Adrenal gland (tissue), 12 donors: ENCODE results near the gene SLC7A6OS. TPM values are rescaled to one million over a fixed set of nuclear protein-coding genes. Genes with fewer than 3 reads are reported as not detected.
A peak's percentile ranks its signal among the peaks of the same experiment; 100 is the strongest.

ENCODE experiments used
- DNase-seq, 7 donors: peaks; one replicate each; pipeline ENCODE4 v3.0.0-alpha.2; 2019 to 2020
- H3K27ac ChIP-seq, 5 donors: fragments of 200-600 bp; sonication (generic) in 4 of 5; 1 replicate in 3 of 5; 2 replicates in 2 of 5; pipeline versions ENCODE4 v1.5.1 to v1.8.0; 2016 to 2020; ENCODE audit warnings: mild to moderate bottlenecking in 1 of 5
- H3K27me3 ChIP-seq: fragments of 200-600 bp; 2 replicates; pipeline ENCODE4 v1.8.0; 2021
- H3K36me3 ChIP-seq, 2 donors: fragments of 200-600 bp; replicated peaks in 1 of 2; 1 replicate in 1 of 2; 2 replicates in 1 of 2; pipeline versions ENCODE4 v1.5.1 to v1.8.0; 2018 to 2022
- H3K4me1 ChIP-seq, 2 donors: fragments of 200-600 bp; replicated peaks in 1 of 2; 1 replicate in 1 of 2; 2 replicates in 1 of 2; pipeline versions ENCODE4 v1.5.1 to v1.8.0; 2018 to 2021
- H3K4me3 ChIP-seq, 4 donors: fragments of 200-600 bp; sonication (generic) in 3 of 4; one replicate each; pipeline ENCODE4 v1.5.1; 2016 to 2018
- H3K9me3 ChIP-seq, 3 donors: fragments of 200-600 bp; sonication (generic) in 1 of 3; replicated peaks in 1 of 3; 1 replicate in 2 of 3; 2 replicates in 1 of 3; pipeline versions ENCODE4 v1.5.1 to v1.8.0; 2016 to 2021
- POLR2A ChIP-seq, 2 donors: fragments of 450-650 bp; IDR thresholded peaks; one replicate each; pipeline ENCODE4 v1.6.1; 2017; ENCODE audit warnings: antibody characterized with exemption in 2 of 2, mild to moderate bottlenecking in 2 of 2, moderate library complexity in 1 of 2
- WGBS, 4 donors: extraction: QIAGEN DNeasy Blood & Tissue Kit in 2 of 4; methylation state at CpG; one replicate each; pipeline versions ENCODE4 v1.1.5 to v1.1.7; 2013 to 2017; 5-methylcytosine and 5-hydroxymethylcytosine counted together
- intact Hi-C, 2 donors: fragments of 100-400 bp; cut with DNase I; formaldehyde crosslinking; loops; one replicate each; pipeline versions ENCODE4 v1.14.1 to v1.15.0; 2022 to 2023
- polyA plus RNA-seq, 3 donors: library from polyadenylated mRNA; stranded (reverse); fragments of 200-250 nt in 2 of 3; fragments of 350-450 nt in 1 of 3; fragmentation: Illumina TruSeq in 1 of 3; extraction: RNeasy Lipid Tissue Mini Kit (QIAGEN cat#74804) in 1 of 3; gene quantifications; one replicate each; pipeline ENCODE4 v1.2.3, GENCODE V29; 2013 to 2014
- total RNA-seq, 9 donors: library from RNA; depleted of rRNA in 4 of 9; stranded (reverse); fragments of >200 nt in 4 of 9; fragments of 120-200 nt in 1 of 9; fragmentation: NEBNext Ultra II Directional in 1 of 9; extraction: Animal tissue kit (Norgen Biotek cat#: 25700) in 1 of 9; gene quantifications; one replicate each; pipeline versions ENCODE4 v1.1.0 to v1.2.4, GENCODE V29; 2013 to 2023
- TF ChIP-seq, protein P1 (sequence below), 6 experiments: fragments of 450-650 bp in 4 of 6; fragments of 200-600 bp in 2 of 6; sonication (generic) in 1 of 6; IDR thresholded peaks; 1 replicate in 5 of 6; 2 replicates in 1 of 6; pipeline versions ENCODE4 v1.5.1 to v1.8.0; 2016 to 2021; ENCODE audit warnings: antibody characterized with exemption in 6 of 6, mild to moderate bottlenecking in 2 of 6, moderate library complexity in 1 of 6
- donor health status: healthy with polysubstance abuse.
- donor health status: Bipolar disorder and iron deficiency.
- donor health status: DM: yes; HTN: yes; CAD: no.
- donor health status: DM: no; HTN: no; CAD: no.
- donor health status: DM: no; HTN: no; CAD: no.
- donor health status: DM: yes; HTN: yes; CAD: no.

The SLC7A6OS gene
- total and polyA plus RNA-seq, 12 donors = 5.7 to 18.6 (median 13.8) TPM

DNA sequence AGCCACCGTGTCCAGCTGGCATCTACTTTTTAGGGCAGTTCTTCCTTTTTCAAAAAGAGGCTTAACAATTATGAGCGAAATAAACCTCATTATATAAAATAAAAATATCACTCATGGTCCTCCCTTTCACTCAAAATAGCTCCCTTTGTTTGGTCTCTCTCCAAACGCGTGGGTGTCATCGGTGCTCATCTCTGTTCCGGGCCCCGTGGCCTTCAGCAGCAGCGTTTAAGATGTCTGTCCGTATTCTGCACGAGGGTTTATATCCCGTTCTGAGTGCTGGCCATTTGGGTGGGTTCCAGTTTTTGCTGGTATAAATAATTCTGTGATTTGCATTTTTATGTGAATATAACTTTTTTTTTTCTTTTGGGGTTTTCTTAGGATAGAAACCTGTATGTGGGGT lies 33.5 kb upstream of the SLC7A6OS start:
- 32 to 52% (median 40%) methylated on average over 11 of the region's 11 CpGs for WGBS, 4 donors
- peak in 2 of 7 donors; percentile 40 to 53 for DNase-seq
- H3K4me3 ChIP-seq = no peak overlapping the region
- no peaks in the 10 kb centered on the region for H3K27me3 ChIP-seq
- intact Hi-C loops = no loop called here
- peaks cover 0 to 60% of the 10 kb centered on the region in 2 donors for H3K36me3 ChIP-seq
- no peak for TF ChIP-seq POLR2A (IDR thresholded peaks at IDR 0.05)
- TF ChIP-seq, protein P1, sequence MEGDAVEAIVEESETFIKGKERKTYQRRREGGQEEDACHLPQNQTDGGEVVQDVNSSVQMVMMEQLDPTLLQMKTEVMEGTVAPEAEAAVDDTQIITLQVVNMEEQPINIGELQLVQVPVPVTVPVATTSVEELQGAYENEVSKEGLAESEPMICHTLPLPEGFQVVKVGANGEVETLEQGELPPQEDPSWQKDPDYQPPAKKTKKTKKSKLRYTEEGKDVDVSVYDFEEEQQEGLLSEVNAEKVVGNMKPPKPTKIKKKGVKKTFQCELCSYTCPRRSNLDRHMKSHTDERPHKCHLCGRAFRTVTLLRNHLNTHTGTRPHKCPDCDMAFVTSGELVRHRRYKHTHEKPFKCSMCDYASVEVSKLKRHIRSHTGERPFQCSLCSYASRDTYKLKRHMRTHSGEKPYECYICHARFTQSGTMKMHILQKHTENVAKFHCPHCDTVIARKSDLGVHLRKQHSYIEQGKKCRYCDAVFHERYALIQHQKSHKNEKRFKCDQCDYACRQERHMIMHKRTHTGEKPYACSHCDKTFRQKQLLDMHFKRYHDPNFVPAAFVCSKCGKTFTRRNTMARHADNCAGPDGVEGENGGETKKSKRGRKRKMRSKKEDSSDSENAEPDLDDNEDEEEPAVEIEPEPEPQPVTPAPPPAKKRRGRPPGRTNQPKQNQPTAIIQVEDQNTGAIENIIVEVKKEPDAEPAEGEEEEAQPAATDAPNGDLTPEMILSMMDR (IDR thresholded peaks at IDR 0.05) = no peak
- no peaks in the 10 kb centered on the region for H3K9me3 ChIP-seq
- H3K27ac ChIP-seq = no peak overlapping the region
- H3K4me1 ChIP-seq = peaks cover 9 to 11% of the 10 kb centered on the region in 2 donors

DNA sequence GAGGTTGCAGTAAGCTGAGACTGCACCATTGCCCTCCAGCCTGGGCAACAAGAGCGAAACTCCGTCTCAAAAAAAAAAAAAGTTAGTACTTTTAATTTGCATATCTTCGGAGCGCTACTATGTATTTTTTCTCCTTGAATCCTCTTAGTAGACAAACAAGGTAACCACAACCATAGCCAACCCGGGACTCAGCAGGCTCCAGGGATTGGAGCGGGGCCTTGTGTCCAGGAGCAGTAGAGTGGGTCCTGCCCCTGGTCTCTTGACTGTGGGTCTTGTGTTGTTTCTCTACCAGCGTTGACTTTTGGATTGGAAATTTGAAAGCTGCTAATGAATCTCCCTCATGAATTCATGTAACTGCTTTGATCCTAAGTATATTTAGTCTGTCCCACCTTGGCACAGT lies 32.4 kb upstream of the SLC7A6OS start:
- no peak for DNase-seq
- 94 to 97% (median 96%) methylated on average over 7 of the region's 7 CpGs for WGBS, 4 donors
- no peak overlapping the region for H3K4me3 ChIP-seq
- no peaks in the 10 kb centered on the region for H3K27me3 ChIP-seq
- H3K4me1 ChIP-seq = peaks cover 8 to 10% of the 10 kb centered on the region in 2 donors
- intact Hi-C loops = no loop called here
- TF ChIP-seq, protein P1 (IDR thresholded peaks at IDR 0.05) = no peak
- no peak for TF ChIP-seq POLR2A (IDR thresholded peaks at IDR 0.05)
- peaks cover 0 to 60% of the 10 kb centered on the region in 2 donors for H3K36me3 ChIP-seq
- H3K9me3 ChIP-seq = no peaks in the 10 kb centered on the region
- no peak overlapping the region for H3K27ac ChIP-seq

DNA sequence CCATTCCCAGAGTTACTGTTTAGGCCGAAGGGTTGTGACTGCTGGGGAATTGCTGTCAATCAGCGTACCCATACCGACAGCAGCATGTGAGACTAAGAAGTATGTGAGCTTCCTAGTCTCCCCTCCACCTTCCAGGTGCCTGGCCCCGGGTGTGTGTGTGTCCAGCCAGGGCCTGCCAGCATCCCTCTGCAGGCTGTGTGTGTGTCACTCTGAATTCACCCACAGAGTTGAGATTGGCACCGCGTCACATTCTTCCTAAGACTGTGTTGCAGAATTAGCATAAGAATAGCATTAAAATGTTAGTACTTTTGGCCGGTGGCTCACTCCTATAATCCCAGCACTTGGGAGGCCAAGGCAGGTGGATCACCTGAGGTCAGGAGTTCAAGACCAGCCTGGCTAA lies 31.9 kb upstream of the SLC7A6OS start:
- WGBS, 4 donors = 90 to 96% (median 94%) methylated on average over 6 to 7 of the region's 7 CpGs
- no peaks in the 10 kb centered on the region for H3K9me3 ChIP-seq
- no peaks in the 10 kb centered on the region for H3K27me3 ChIP-seq
- H3K36me3 ChIP-seq = peaks cover 0 to 64% of the 10 kb centered on the region in 2 donors
- peaks cover 3 to 5% of the 10 kb centered on the region in 2 donors for H3K4me1 ChIP-seq
- no peak overlapping the region for H3K4me3 ChIP-seq
- no peak for DNase-seq
- TF ChIP-seq, protein P1 (IDR thresholded peaks at IDR 0.05) = no peak
- no peak for TF ChIP-seq POLR2A (IDR thresholded peaks at IDR 0.05)
- H3K27ac ChIP-seq = no peak overlapping the region
- intact Hi-C loops = no loop called here

DNA sequence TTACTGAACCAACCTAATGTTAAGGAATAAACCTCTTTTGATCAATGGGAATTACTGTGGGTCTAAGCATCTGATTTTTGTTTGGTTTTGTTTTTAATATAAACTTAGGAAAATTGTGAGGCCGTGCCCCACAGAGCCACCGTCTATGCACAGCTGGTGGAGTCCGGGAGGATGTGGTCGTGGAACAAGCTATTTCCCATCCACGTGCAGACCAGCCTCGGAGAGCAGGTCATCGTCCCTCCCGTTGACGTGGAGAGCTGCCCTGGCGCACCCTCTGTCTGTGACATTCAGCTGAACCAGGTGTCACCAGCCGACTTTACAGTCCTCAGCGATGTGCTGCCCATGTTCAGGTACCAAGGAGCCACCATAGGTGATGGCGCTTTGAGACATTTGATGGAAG lies 28.5 kb upstream of the SLC7A6OS start:
- DNase-seq = no peak

More for the DNA sequence above, 28.5 kb upstream of the SLC7A6OS start:
- Histone ChIP-seq H3K9me3 (no peaks in the 10 kb centered on the region), H3K36me3 (peaks cover 0 to 53% of the 10 kb centered on the region in 2 donors), H3K27me3 (no peaks in the 10 kb centered on the region), H3K4me3 (no peak overlapping the region), H3K27ac (no peak overlapping the region), H3K4me1 (no peaks in the 10 kb centered on the region)
- TF ChIP-seq POLR2A (IDR thresholded peaks at IDR 0.05) = no peak
- TF ChIP-seq, protein P1 (IDR thresholded peaks at IDR 0.05) = no peak
- 90 to 94% (median 92%) methylated on average over 13 of the region's 13 CpGs for WGBS, 4 donors
- intact Hi-C loops = no loop called here
